NCI-H2029 treated with DMSO at 0.1 percent for 48 hours (cell line): ENCODE data around the gene IKZF3.
"Not testable (repeated sequence)": the region's sequence is repeated elsewhere in the genome, so short reads cannot be mapped to it uniquely, and the experiment has no call there.

Experiments used
- DNase-seq: peaks from one replicate; lab custom pipeline; 2025; lab: John Stamatoyannopoulos, UW

The IKZF3 gene

GRCh38 chr17:39755554-39756379 is 108.3 kb downstream of the IKZF3 start:
- no peak for DNase-seq

GRCh38 chr17:39754958-39755553 is 109.1 kb downstream of the IKZF3 start:
- no peak for DNase-seq

GRCh38 chr17:39754161-39754957 is 109.8 kb downstream of the IKZF3 start:
- peak; percentile 10 for DNase-seq

GRCh38 chr17:39753514-39754160 is 110.5 kb downstream of the IKZF3 start:
- no peak for DNase-seq

GRCh38 chr17:39752241-39752881 is 111.8 kb downstream of the IKZF3 start:
- DNase-seq, result no peak

- no peak for DNase-seq
Measured at GRCh38 chr17:39751637-39752036, 112.5 kb downstream of the IKZF3 start.

GRCh38 chr17:39751016-39751543 is 113.0 kb downstream of the IKZF3 start:
- no peak for DNase-seq

GRCh38 chr17:39750131-39751015 is 113.7 kb downstream of the IKZF3 start:
- DNase-seq, result no peak

- not testable (repeated sequence) for DNase-seq
Measured at GRCh38 chr17:39748444-39749034, 115.6 kb downstream of the IKZF3 start.

- DNase-seq, result no peak
Measured at GRCh38 chr17:39747745-39748144, 116.4 kb downstream of the IKZF3 start.

- DNase-seq, result no peak
Measured at GRCh38 chr17:39746145-39746461, 118.0 kb downstream of the IKZF3 start.

- no peak for DNase-seq
Measured at GRCh38 chr17:39745335-39746144, 118.6 kb downstream of the IKZF3 start.

- no peak for DNase-seq
Measured at GRCh38 chr17:39744836-39745215, 119.3 kb downstream of the IKZF3 start.

- no peak for DNase-seq
Measured at GRCh38 chr17:39744075-39744835, 119.9 kb downstream of the IKZF3 start.

GRCh38 chr17:39742856-39743436 is 121.2 kb downstream of the IKZF3 start:
- no peak for DNase-seq

- DNase-seq, result no peak
Measured at GRCh38 chr17:39742126-39742855, 121.8 kb downstream of the IKZF3 start.

GRCh38 chr17:39740357-39741111 is 123.6 kb downstream of the IKZF3 start:
- DNase-seq, result no peak
